ENCODE data around the gene TRPC3. TPM values are rescaled to one million over a fixed set of nuclear protein-coding genes. Genes with fewer than 3 reads are reported as not detected.

The TRPC3 gene
- total and polyA plus RNA-seq, 2 donors (not counting 1 experiment from before 2014, with no cell fraction given) = 1.2 to 2.3 TPM

- Histone ChIP-seq H3K9me3 (ENCODE audit: control insufficient read depth, insufficient read depth, low read depth, low read length) (no peaks in the 10 kb centered on the region), H3K4me2 (ENCODE audit: extremely low read depth, insufficient read depth, low read length) (no peak overlapping the region), H3K79me2 (ENCODE audit: control insufficient read depth, insufficient read depth, low read length) (no peaks in the 10 kb centered on the region), H3K36me3 (ENCODE audit: control insufficient read depth, insufficient read depth, low read length) (peaks cover 3% of the 10 kb centered on the region), H2AFZ (ENCODE audit: low read length) (no peak overlapping the region), H3K4me1 (ENCODE audit: control insufficient read depth, extremely low read depth, insufficient read depth, low read length) (no peaks in the 10 kb centered on the region), H3K27me3 (ENCODE audit: control insufficient read depth, insufficient read depth, low read length) (no peaks in the 10 kb centered on the region), H3K9ac (ENCODE audit: insufficient read depth, low read length) (no peak overlapping the region), H3K4me3 (replicated peaks in 1 of 4; ENCODE audit: control extremely low read depth in 1 of 4, insufficient read depth in 1 of 4, low read depth in 3 of 4, low read length in 4 of 4) (no peak overlapping the region), H3K27ac (ENCODE audit: insufficient read depth, low read length) (no peak overlapping the region), H4K20me1 (ENCODE audit: control insufficient read depth, extremely low read depth, insufficient read depth, low read length) (no peaks in the 10 kb centered on the region)
- no peak for TF ChIP-seq CTCF (conservative IDR thresholded peaks at IDR 0.05 in 1 of 2, IDR thresholded peaks at IDR 0.05 in 1 of 2; ENCODE audit: low read depth in 1 of 2, low read length in 2 of 2)
- no peak for TF ChIP-seq EZH2 (IDR thresholded peaks at IDR 0.05; ENCODE audit: low read length, missing control alignments)
- no peak for DNase-seq (ENCODE audit: low read depth in 2 of 2)
Observed at GRCh38 chr4:121860121-121860520, 91.7 kb downstream of the TRPC3 start.

GRCh38 chr4:121851354-121851753 is 100.5 kb downstream of the TRPC3 start:
- Histone ChIP-seq H3K9ac (ENCODE audit: insufficient read depth, low read length) (no peak overlapping the region), H3K79me2 (ENCODE audit: control insufficient read depth, insufficient read depth, low read length) (no peaks in the 10 kb centered on the region), H3K36me3 (ENCODE audit: control insufficient read depth, insufficient read depth, low read length) (peaks cover 6% of the 10 kb centered on the region), H4K20me1 (ENCODE audit: control insufficient read depth, extremely low read depth, insufficient read depth, low read length) (no peaks in the 10 kb centered on the region), H3K27me3 (ENCODE audit: control insufficient read depth, insufficient read depth, low read length) (no peaks in the 10 kb centered on the region), H2AFZ (ENCODE audit: low read length) (no peak overlapping the region), H3K27ac (ENCODE audit: insufficient read depth, low read length) (no peak overlapping the region), H3K4me3 (replicated peaks in 1 of 4; ENCODE audit: control extremely low read depth in 1 of 4, insufficient read depth in 1 of 4, low read depth in 3 of 4, low read length in 4 of 4) (no peak overlapping the region), H3K4me1 (ENCODE audit: control insufficient read depth, extremely low read depth, insufficient read depth, low read length) (no peaks in the 10 kb centered on the region), H3K4me2 (ENCODE audit: extremely low read depth, insufficient read depth, low read length) (no peak overlapping the region), H3K9me3 (ENCODE audit: control insufficient read depth, insufficient read depth, low read depth, low read length) (no peaks in the 10 kb centered on the region)
- TF ChIP-seq EZH2 (IDR thresholded peaks at IDR 0.05; ENCODE audit: low read length, missing control alignments) (no peak), CTCF (conservative IDR thresholded peaks at IDR 0.05 in 1 of 2, IDR thresholded peaks at IDR 0.05 in 1 of 2; ENCODE audit: low read depth in 1 of 2, low read length in 2 of 2) (no peak)
- DNase-seq (ENCODE audit: low read depth in 2 of 2) = no peak

- H3K27ac ChIP-seq (ENCODE audit: insufficient read depth, low read length) = no peak overlapping the region
- H3K27me3 ChIP-seq (ENCODE audit: control insufficient read depth, insufficient read depth, low read length) = no peaks in the 10 kb centered on the region
- TF ChIP-seq CTCF (conservative IDR thresholded peaks at IDR 0.05 in 1 of 2, IDR thresholded peaks at IDR 0.05 in 1 of 2; ENCODE audit: low read depth in 1 of 2, low read length in 2 of 2) = no peak
- TF ChIP-seq EZH2 (IDR thresholded peaks at IDR 0.05; ENCODE audit: low read length, missing control alignments) = no peak
- DNase-seq (ENCODE audit: low read depth in 2 of 2) = no peak
- H2AFZ ChIP-seq (ENCODE audit: low read length) = no peak overlapping the region
- no peaks in the 10 kb centered on the region for H3K9me3 ChIP-seq (ENCODE audit: control insufficient read depth, insufficient read depth, low read depth, low read length)
- no peaks in the 10 kb centered on the region for H4K20me1 ChIP-seq (ENCODE audit: control insufficient read depth, extremely low read depth, insufficient read depth, low read length)
- no peaks in the 10 kb centered on the region for H3K79me2 ChIP-seq (ENCODE audit: control insufficient read depth, insufficient read depth, low read length)
- H3K4me2 ChIP-seq (ENCODE audit: extremely low read depth, insufficient read depth, low read length) = no peak overlapping the region
- H3K9ac ChIP-seq (ENCODE audit: insufficient read depth, low read length) = no peak overlapping the region
- peaks cover 6% of the 10 kb centered on the region for H3K36me3 ChIP-seq (ENCODE audit: control insufficient read depth, insufficient read depth, low read length)
- no peaks in the 10 kb centered on the region for H3K4me1 ChIP-seq (ENCODE audit: control insufficient read depth, extremely low read depth, insufficient read depth, low read length)
- no peak overlapping the region for H3K4me3 ChIP-seq (replicated peaks in 1 of 4; ENCODE audit: control extremely low read depth in 1 of 4, insufficient read depth in 1 of 4, low read depth in 3 of 4, low read length in 4 of 4)
Observed at GRCh38 chr4:121846662-121847061, 105.2 kb downstream of the TRPC3 start.
